HCT116 (cell line): ENCODE data around the gene CRYGN. TPM values are rescaled to one million over a fixed set of nuclear protein-coding genes. Genes with fewer than 3 reads are reported as not detected.

Experiments
- ATAC-seq: fragments of 200-7000 bp; cut with Tn5 transposase; 2 replicates; pipeline ENCODE4 v1.9.1; 2020; ENCODE audit warnings: mild to moderate bottlenecking, moderate library complexity
- BruUV-seq: library from RNA; stranded (reverse); fragments of 400-500 nt; replicated peaks from 2 replicates; lab custom pipeline; 2021; lab: Mats Ljungman, UMichigan
- CTCF ChIA-PET: fragments of 300-600 bp; sonication (Branson Sonifier 250); formaldehyde crosslinking; loops from one replicate; lab custom pipeline; 2021; ENCODE audit warnings: antibody characterized with exemption; lab: Charles Lee
- POLR2A ChIA-PET: fragments of 300-600, 350-600 bp; sonication (Branson Sonifier 250); formaldehyde crosslinking; loops from one replicate; lab custom pipeline; 2021; ENCODE audit warnings: antibody characterized with exemption; lab: Charles Lee
- RAD21 ChIA-PET, 2 experiments: fragments of 300-600 bp; sonication (Branson Sonifier 250); formaldehyde crosslinking; loops; one replicate each; lab custom pipeline; 2023; ENCODE audit warnings: low total read pairs in 2 of 2; ENCODE audit not compliant: uncharacterized antibody in 2 of 2, unreplicated experiment in 2 of 2, low non-redundant PET in 1 of 2; lab: Charles Lee
- DNase-seq: peaks from one replicate; pipeline ENCODE4 v3.0.0-alpha.2; 2010; ENCODE audit warnings: low read depth, low spot score
- H2AFZ ChIP-seq: fragments of 200-600 bp; shearing (Covaris generic), sonication (generic); 2 replicates; pipeline ENCODE4 v1.6.1; 2017; ENCODE audit warnings: low read depth, mixed run types, mixed read lengths, antibody characterized with exemption, low read length; ENCODE audit not compliant: poor library complexity, severe bottlenecking
- H3K27ac ChIP-seq: 2 replicates; pipeline ENCODE4 v1.5.1; 2012; ENCODE audit warnings: low read depth, low read length
- H3K27me3 ChIP-seq: fragments of 200-600 bp; sonication (generic); 2 replicates; pipeline ENCODE4 v1.6.1; 2016; ENCODE audit warnings: mixed run types, low read length, mixed read lengths; ENCODE audit not compliant: insufficient read depth
- H3K36me3 ChIP-seq, 2 experiments: fragments of 200-500 bp in 1 of 2; fragments of 200-600 bp in 1 of 2; sonication (Bioruptor generic) in 1 of 2; sonication (generic) in 1 of 2; 2 replicates each; pipeline versions ENCODE4 v1.5.1 to v1.6.1; 2014 to 2016; ENCODE audit warnings: low read length in 2 of 2, inconsistent platforms in 1 of 2, mixed read lengths in 1 of 2, mixed run types in 1 of 2; ENCODE audit not compliant: insufficient read depth in 2 of 2, control insufficient read depth in 1 of 2
- H3K4me1 ChIP-seq, 2 experiments: fragments of 200-600 bp in 1 of 2; sonication (generic) in 1 of 2; 2 replicates each; pipeline versions ENCODE4 v1.5.1 to v1.6.1; 2012 to 2017; ENCODE audit warnings: low read length in 2 of 2, inconsistent platforms in 1 of 2, mild to moderate bottlenecking in 1 of 2, mixed read lengths in 1 of 2, mixed run types in 1 of 2, moderate library complexity in 1 of 2; ENCODE audit not compliant: insufficient read depth in 2 of 2, control insufficient read depth in 1 of 2
- H3K4me2 ChIP-seq: fragments of 200-600 bp; sonication (generic); 2 replicates; pipeline ENCODE4 v1.6.1; 2017; ENCODE audit warnings: mixed run types, low read length, mixed read lengths
- H3K4me3 ChIP-seq, 2 experiments: fragments of 200-600 bp in 1 of 2; sonication (generic) in 1 of 2; replicated peaks in 1 of 2; 2 replicates each; pipeline ENCODE4 v1.5.1; 2011 to 2016; ENCODE audit warnings: low read length in 2 of 2, control low read depth in 1 of 2, low read depth in 1 of 2, mild to moderate bottlenecking in 1 of 2, mixed read lengths in 1 of 2, mixed run types in 1 of 2
- H3K79me2 ChIP-seq: fragments of 200-600 bp; sonication (generic); 2 replicates; pipeline ENCODE4 v1.6.1; 2017; ENCODE audit warnings: mild to moderate bottlenecking, mixed run types, low read length, moderate library complexity, mixed read lengths; ENCODE audit not compliant: insufficient read depth
- H3K9ac ChIP-seq: fragments of 200-600 bp; sonication (generic); 2 replicates; pipeline ENCODE4 v1.6.1; 2016; ENCODE audit warnings: low read length, mixed read lengths
- H3K9me2 ChIP-seq: fragments of 200-600 bp; sonication (generic), shearing (Covaris generic); 2 replicates; pipeline ENCODE4 v1.6.1; 2017; ENCODE audit warnings: mixed run types, mild to moderate bottlenecking, moderate library complexity; ENCODE audit not compliant: insufficient read depth
- H3K9me3 ChIP-seq, 2 experiments: fragments of 200-500 bp in 1 of 2; fragments of 200-600 bp in 1 of 2; sonication (Bioruptor generic) in 1 of 2; sonication (generic) in 1 of 2; 2 replicates each; pipeline ENCODE4 v1.6.1; 2014 to 2017; ENCODE audit warnings: low read length in 2 of 2, mixed read lengths in 2 of 2, inconsistent platforms in 1 of 2, low read depth in 1 of 2, mild to moderate bottlenecking in 1 of 2, mixed run types in 1 of 2, moderate library complexity in 1 of 2; ENCODE audit not compliant: control insufficient read depth in 1 of 2, insufficient read depth in 1 of 2
- H4K20me1 ChIP-seq: fragments of 200-600 bp; sonication (generic), shearing (Covaris generic); 2 replicates; pipeline ENCODE4 v1.6.1; 2017; ENCODE audit warnings: mixed run types, mild to moderate bottlenecking, moderate library complexity; ENCODE audit not compliant: insufficient read depth
- ATF3 ChIP-seq: IDR thresholded peaks from 2 replicates; pipeline ENCODE4 v1.6.1; 2012
- CEBPB ChIP-seq: IDR thresholded peaks from 2 replicates; pipeline ENCODE4 v1.6.1; 2012; ENCODE audit warnings: low read depth
- CTCF ChIP-seq, 3 experiments: fragments of 200-600 bp in 1 of 3; sonication (generic) in 1 of 3; IDR thresholded peaks in 2 of 3; conservative IDR thresholded peaks in 1 of 3; 2 replicates each; pipeline ENCODE4 v1.5.1; 2012 to 2017; ENCODE audit warnings: low read depth in 2 of 3, low read length in 2 of 3, antibody characterized with exemption in 1 of 3, borderline replicate concordance in 1 of 3, control low read depth in 1 of 3, mild to moderate bottlenecking in 1 of 3, mixed read lengths in 1 of 3, mixed run types in 1 of 3, moderate library complexity in 1 of 3; ENCODE audit not compliant: insufficient read depth in 1 of 3
- EGR1 ChIP-seq: IDR thresholded peaks from 2 replicates; pipeline ENCODE4 v1.6.1; 2012; ENCODE audit warnings: low read depth
- ELF1 ChIP-seq: IDR thresholded peaks from 2 replicates; pipeline ENCODE4 v1.6.1; 2012; ENCODE audit warnings: low read depth, borderline replicate concordance
- EZH2phosphoT487 ChIP-seq: fragments of 200-600 bp; IDR thresholded peaks from 2 replicates; pipeline ENCODE4 v1.6.1; 2018; ENCODE audit warnings: antibody characterized with exemption, borderline replicate concordance
- FOSL1 ChIP-seq: IDR thresholded peaks from 2 replicates; pipeline ENCODE4 v1.6.1; 2012; ENCODE audit warnings: low read depth
- JUND ChIP-seq: IDR thresholded peaks from 2 replicates; pipeline ENCODE4 v1.6.1; 2012
- MAX ChIP-seq: IDR thresholded peaks from 2 replicates; pipeline ENCODE4 v1.6.1; 2012
- POLR2A ChIP-seq: IDR thresholded peaks from 2 replicates; pipeline ENCODE4 v1.7.0; 2011; ENCODE audit warnings: borderline replicate concordance; ENCODE audit not compliant: insufficient read depth, insufficient read length; ENCODE audit errors: extremely low read depth
- RAD21 ChIP-seq: IDR thresholded peaks from 2 replicates; pipeline ENCODE4 v1.6.1; 2012; ENCODE audit warnings: low read depth, mild to moderate bottlenecking
- REST ChIP-seq: IDR thresholded peaks from 2 replicates; pipeline ENCODE4 v1.6.1; 2012; ENCODE audit warnings: low read depth
- SP1 ChIP-seq: IDR thresholded peaks from 2 replicates; pipeline ENCODE4 v1.6.1; 2012; ENCODE audit warnings: low read depth
- SRF ChIP-seq: IDR thresholded peaks from 2 replicates; pipeline ENCODE4 v1.6.1; 2012; ENCODE audit warnings: low read depth
- YY1 ChIP-seq: IDR thresholded peaks from 2 replicates; pipeline ENCODE4 v1.6.1; 2011; ENCODE audit warnings: low read length, low read depth, moderate library complexity, mild to moderate bottlenecking; ENCODE audit not compliant: insufficient replicate concordance; ENCODE audit errors: extremely low read depth
- ZBTB33 ChIP-seq: IDR thresholded peaks from 2 replicates; pipeline ENCODE4 v1.6.1; 2011; ENCODE audit warnings: mild to moderate bottlenecking, low read length, moderate library complexity; ENCODE audit not compliant: insufficient replicate concordance; ENCODE audit errors: extremely low read depth
- ZFX ChIP-seq: fragments of 450-650 bp; IDR thresholded peaks from 2 replicates; pipeline ENCODE4 v1.6.1; 2017
- intact Hi-C: fragments of 100-400 bp; cut with micrococcal nuclease; formaldehyde crosslinking; loops from 2 replicates; pipeline ENCODE4 v1.10.0; 2022
- total RNA-seq: library from RNA; stranded (reverse); gene quantifications from one replicate; pipeline ENCODE4 v1.2.1, GENCODE V29; 2021; ENCODE audit not compliant: unreplicated experiment

Gene CRYGN
- total RNA-seq, 1 experiment from 2014 or later: not detected

GRCh38 chr7:151392426-151392825 lies 47.5 kb downstream of the CRYGN start:
- H3K36me3 ChIP-seq: no peaks in the 10 kb centered on the region
- ATAC-seq: no peak
- H2AFZ ChIP-seq: no peak overlapping the region
- RAD21 ChIA-PET: no interaction called here
- H3K4me1 ChIP-seq: peaks cover 0 to 14% of the 10 kb centered on the region in 2 experiments; a peak in 2 of 4 replicates
- no peak overlapping the region for H3K4me3 ChIP-seq
- H3K27me3 ChIP-seq: no peaks in the 10 kb centered on the region
- no peak overlapping the region for H3K27ac ChIP-seq
- no peaks in the 10 kb centered on the region for H4K20me1 ChIP-seq
- POLR2A ChIA-PET: no interaction called here
- H3K9me2 ChIP-seq: no peaks in the 10 kb centered on the region
- no peak overlapping the region for H3K9ac ChIP-seq
- TF ChIP-seq POLR2A (no peak), MAX (no peak), EZH2phosphoT487 (no peak), SRF (no peak), ZFX (no peak), ATF3 (no peak), CEBPB (no peak), RAD21 (no peak), SP1 (no peak), YY1 (no peak), ELF1 (no peak), CTCF (IDR thresholded peaks at IDR 0.05 in 2 of 3, conservative IDR thresholded peaks at IDR 0.05 in 1 of 3; ENCODE audit: borderline replicate concordance in 1 of 3, insufficient read depth in 1 of 3, low read depth in 2 of 3, low read length in 2 of 3) (no peak), REST (no peak), JUND (no peak), ZBTB33 (no peak), EGR1 (no peak), FOSL1 (no peak)
- CTCF ChIA-PET: no interaction called here
- no peaks in the 10 kb centered on the region for H3K9me3 ChIP-seq
- H3K79me2 ChIP-seq: no peaks in the 10 kb centered on the region
- no TSS peak for BruUV-seq
- intact Hi-C loops: no loop called here
- no peak for DNase-seq
- no peak overlapping the region for H3K4me2 ChIP-seq
